ENCODE data around the gene SBNO2. TPM values are rescaled to one million over a fixed set of nuclear protein-coding genes. Genes with fewer than 3 reads are reported as not detected.
A peak's percentile ranks its signal among the peaks of the same experiment; 100 is the strongest.

The SBNO2 gene
- total RNA-seq, 4 donors from 2014 or later = 22.8 to 69.0 (median 25.5) TPM

GRCh38 chr19:1150333-1151036 is 23.6 kb downstream of the SBNO2 start:
- DNase-seq = no peak
- 92 to 93% methylated on average over 16 to 23 of the region's 33 CpGs for WGBS, 2 donors
- intact Hi-C loops (cut with DNase I) = no loop called here
- no peaks in the 10 kb centered on the region for H3K9me3 ChIP-seq
- no peaks in the 10 kb centered on the region for H3K27me3 ChIP-seq
- peaks cover 10 to 40% of the 10 kb centered on the region in 2 donors for H3K4me1 ChIP-seq
- peaks cover 0 to 10% of the 10 kb centered on the region in 2 donors for H3K36me3 ChIP-seq
- H3K4me3 ChIP-seq (replicated peaks in 1 of 3) = no peak overlapping the region
- H3K27ac ChIP-seq = peak overlapping the region in 2 of 3 donors; percentile 63 to 72
- TF ChIP-seq POLR2A (IDR thresholded peaks at IDR 0.05) (no peak), CTCF (IDR thresholded peaks at IDR 0.05) (no peak)

DNA sequence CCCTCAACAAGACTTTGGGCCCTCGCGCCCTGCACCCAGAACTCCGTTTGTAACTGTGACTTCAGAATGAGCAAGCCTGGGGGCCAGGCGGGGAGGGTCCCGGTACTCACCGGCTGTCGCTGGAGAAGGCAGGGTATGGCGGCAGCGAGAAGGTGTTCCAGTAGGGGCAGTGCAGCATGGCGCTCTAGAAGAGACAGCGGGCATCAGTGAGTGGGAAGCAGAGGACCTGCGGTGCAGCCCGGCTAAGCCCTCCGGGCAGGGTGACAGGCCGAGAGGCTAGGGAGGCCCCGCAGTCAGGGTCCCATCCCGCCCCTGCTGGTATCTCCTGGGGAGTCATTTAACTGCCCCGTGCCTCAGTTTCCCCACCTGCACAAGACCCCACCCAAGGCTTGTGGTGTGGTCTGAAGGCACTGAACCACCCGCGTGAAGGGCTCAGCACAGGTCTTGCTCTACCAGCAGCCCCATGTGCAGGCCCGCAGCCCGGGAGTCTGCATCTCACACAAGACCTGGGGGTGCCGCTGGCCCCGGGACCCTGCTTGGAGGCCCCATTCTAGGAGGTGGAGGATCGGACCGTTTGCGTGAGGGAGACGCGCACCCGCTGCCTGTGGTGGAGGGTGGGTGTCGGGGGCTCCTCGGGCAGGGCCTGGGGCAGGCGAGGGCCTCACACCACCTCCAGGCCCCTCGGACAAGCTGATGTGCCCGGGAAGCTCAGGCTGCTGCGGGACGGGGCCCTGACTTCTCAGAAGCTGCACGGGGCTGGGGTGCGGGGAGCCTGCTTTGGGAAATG is 24.6 kb downstream of the SBNO2 start:
- no peak overlapping the region for H3K4me3 ChIP-seq (replicated peaks in 1 of 3)
- TF ChIP-seq POLR2A (IDR thresholded peaks at IDR 0.05) (no peak), CTCF (IDR thresholded peaks at IDR 0.05) (no peak)
- no peak for DNase-seq
- peaks cover 0 to 10% of the 10 kb centered on the region in 2 donors for H3K36me3 ChIP-seq
- WGBS, 2 donors = 95 to 98% methylated on average over 21 to 23 of the region's 39 CpGs
- H3K9me3 ChIP-seq = no peaks in the 10 kb centered on the region
- intact Hi-C loops (cut with DNase I) = no loop called here
- no peaks in the 10 kb centered on the region for H3K27me3 ChIP-seq
- peaks cover 0 to 29% of the 10 kb centered on the region in 2 donors for H3K4me1 ChIP-seq
- no peak overlapping the region for H3K27ac ChIP-seq

GRCh38 chr19:1147934-1148549 is 26.0 kb downstream of the SBNO2 start:
- TF ChIP-seq CTCF (IDR thresholded peaks at IDR 0.05) (no peak), POLR2A (IDR thresholded peaks at IDR 0.05) (no peak)
- Histone ChIP-seq H3K9me3 (no peaks in the 10 kb centered on the region), H3K4me1 (peaks cover 0 to 23% of the 10 kb centered on the region in 2 donors), H3K4me3 (replicated peaks in 1 of 3) (no peak overlapping the region), H3K27me3 (no peaks in the 10 kb centered on the region), H3K36me3 (peaks cover 8 to 11% of the 10 kb centered on the region in 2 donors), H3K27ac (no peak overlapping the region)
- DNase-seq = no peak
- 91 to 94% methylated on average over 8 to 13 of the region's 15 CpGs for WGBS, 2 donors
- intact Hi-C loops (cut with DNase I) = no loop called here

- Histone ChIP-seq H3K4me3 (replicated peaks in 1 of 3) (no peak overlapping the region), H3K27me3 (no peaks in the 10 kb centered on the region), H3K9me3 (no peaks in the 10 kb centered on the region), H3K4me1 (peaks cover 0 to 18% of the 10 kb centered on the region in 2 donors), H3K27ac (no peak overlapping the region), H3K36me3 (peaks cover 7 to 10% of the 10 kb centered on the region in 2 donors)
- DNase-seq = no peak
- intact Hi-C loops (cut with DNase I) = no loop called here
- 83 to 92% methylated on average over 15 to 26 of the region's 38 CpGs for WGBS, 2 donors
- TF ChIP-seq CTCF (IDR thresholded peaks at IDR 0.05) = no peak
- TF ChIP-seq POLR2A (IDR thresholded peaks at IDR 0.05) = no peak
Observed at GRCh38 chr19:1146858-1147780, 26.9 kb downstream of the SBNO2 start.
